Measurements from ENCODE around the gene A4GALT.

GRCh38 chr22:42747701-42748513, 27.2 kb upstream of the A4GALT start:
- TF ChIP-seq CTCF (IDR thresholded peaks at IDR 0.05) (no peak), POLR2AphosphoS5 (IDR thresholded peaks at IDR 0.05; ENCODE audit: low read depth, low read length) (no peak), REST (IDR thresholded peaks at IDR 0.05; ENCODE audit: insufficient read depth in 1 of 2, low read depth in 2 of 2, low read length in 1 of 2) (no peak)
